Neural crest cell (in vitro differentiated cells): ENCODE results near the gene FHIT. TPM values are rescaled to one million over a fixed set of nuclear protein-coding genes. Genes with fewer than 3 reads are reported as not detected.

ENCODE experiments used
- DNase-seq: peaks from one replicate; pipeline ENCODE4 v3.0.0; 2021; ENCODE audit warnings: low read depth, mixed read lengths, low spot score
- H3K27ac Mint-ChIP-seq: one replicate; pipeline ENCODE4 v1.8.0; 2021; ENCODE audit warnings: mild to moderate bottlenecking, mixed read lengths; ENCODE audit not compliant: unreplicated experiment
- H3K27me3 Mint-ChIP-seq: 2 replicates; pipeline ENCODE4 v1.8.0; 2021; ENCODE audit warnings: low read depth, mild to moderate bottlenecking, mixed read lengths
- H3K36me3 Mint-ChIP-seq: 2 replicates; pipeline ENCODE4 v1.8.0; 2021; ENCODE audit warnings: low read depth, mild to moderate bottlenecking, mixed read lengths
- H3K4me1 Mint-ChIP-seq: 2 replicates; pipeline ENCODE4 v1.8.0; 2021; ENCODE audit warnings: mixed read lengths
- H3K4me3 Mint-ChIP-seq: one replicate; pipeline ENCODE4 v1.8.0; 2021; ENCODE audit warnings: mild to moderate bottlenecking, mixed read lengths
- H3K9me3 Mint-ChIP-seq: 2 replicates; pipeline ENCODE4 v1.8.0; 2021; ENCODE audit warnings: mixed read lengths
- CTCF ChIP-seq: fragments of 200-600 bp; sonication (generic); conservative IDR thresholded peaks from 2 replicates; pipeline ENCODE4 v1.5.0; 2021; ENCODE audit warnings: antibody characterized with exemption, mild to moderate bottlenecking
- total RNA-seq: library from RNA; stranded (reverse); gene quantifications from 2 replicates; pipeline ENCODE4 v1.2.1, GENCODE V29; 2021

FHIT gene
- total RNA-seq, 1 donor from 2014 or later = 5.2 TPM

GRCh38 chr3:59820352-59820934 is 1430.8 kb downstream of the FHIT start:
- no peak overlapping the region for H3K4me3 Mint-ChIP-seq
- peaks cover 24% of the 10 kb centered on the region for H3K4me1 Mint-ChIP-seq

GRCh38 chr3:59818919-59819300 is 1432.3 kb downstream of the FHIT start:
- Mint-ChIP-seq H3K4me3 (no peak overlapping the region), H3K27me3 (no peaks in the 10 kb centered on the region), H3K36me3 (peaks cover 8% of the 10 kb centered on the region), H3K9me3 (peaks cover 16% of the 10 kb centered on the region), H3K27ac (peak overlapping the region; percentile 1), H3K4me1 (peaks cover 24% of the 10 kb centered on the region)
- DNase-seq = no peak
- TF ChIP-seq CTCF = no peak

More at GRCh38 chr3:59820352-59820934, 1430.8 kb downstream of the FHIT start:
- H3K9me3 Mint-ChIP-seq = peaks cover 16% of the 10 kb centered on the region
- H3K36me3 Mint-ChIP-seq = peaks cover 8% of the 10 kb centered on the region
- TF ChIP-seq CTCF = no peak
- no peak for DNase-seq
- no peaks in the 10 kb centered on the region for H3K27me3 Mint-ChIP-seq
- no peak overlapping the region for H3K27ac Mint-ChIP-seq

GRCh38 chr3:59818033-59818918 is 1433.0 kb downstream of the FHIT start:
- H3K4me1 Mint-ChIP-seq = peaks cover 24% of the 10 kb centered on the region
- DNase-seq = no peak
- TF ChIP-seq CTCF = no peak
- H3K27ac Mint-ChIP-seq = peak overlapping the region; percentile 68
- H3K27me3 Mint-ChIP-seq = no peaks in the 10 kb centered on the region
- peak overlapping the region; percentile 58 for H3K4me3 Mint-ChIP-seq
- H3K36me3 Mint-ChIP-seq = peaks cover 8% of the 10 kb centered on the region
- H3K9me3 Mint-ChIP-seq = peaks cover 16% of the 10 kb centered on the region

- Mint-ChIP-seq H3K36me3 (peaks cover 8% of the 10 kb centered on the region), H3K27ac (peak overlapping the region; percentile 68), H3K27me3 (no peaks in the 10 kb centered on the region), H3K4me3 (peak overlapping the region; percentile 58), H3K9me3 (peaks cover 9% of the 10 kb centered on the region), H3K4me1 (peaks cover 24% of the 10 kb centered on the region)
- DNase-seq = no peak
- no peak for TF ChIP-seq CTCF
Measured at GRCh38 chr3:59817511-59817910, 1433.7 kb downstream of the FHIT start.

GRCh38 chr3:59816312-59816711 is 1434.9 kb downstream of the FHIT start:
- no peak for TF ChIP-seq CTCF
- Mint-ChIP-seq H3K27me3 (no peaks in the 10 kb centered on the region), H3K27ac (no peak overlapping the region)

More at GRCh38 chr3:59816312-59816711, 1434.9 kb downstream of the FHIT start:
- Mint-ChIP-seq H3K4me1 (peaks cover 33% of the 10 kb centered on the region), H3K36me3 (peaks cover 4% of the 10 kb centered on the region), H3K4me3 (no peak overlapping the region), H3K9me3 (peaks cover 5% of the 10 kb centered on the region)
- no peak for DNase-seq
